AG08396 (cell line): ENCODE data around the gene SIMC1.
"Not testable (repeated sequence)": the region's sequence is repeated elsewhere in the genome, so short reads cannot be mapped to it uniquely, and the experiment has no call there.

Experiments used
- DNase-seq: peaks from one replicate; pipeline ENCODE4 v3.0.0; 2012; ENCODE audit warnings: low spot score, mixed read lengths

SIMC1 gene

GRCh38 chr5:176237971-176238644 is at the start of gene SIMC1:
SIMC1 (plus strand) TSS chr5:176238424; CDS start chr5:176238509, 85 bp downstream.
- peak; percentile 63 for DNase-seq

GRCh38 chr5:176188506-176189193 is 49.6 kb upstream of the SIMC1 start:
- DNase-seq: no peak

GRCh38 chr5:176189857-176190256 is 48.4 kb upstream of the SIMC1 start:
- DNase-seq: no peak

- DNase-seq: no peak
Observed at GRCh38 chr5:176190886-176191755, 47.1 kb upstream of the SIMC1 start.

- DNase-seq: no peak
Observed at GRCh38 chr5:176192094-176192721, 46.0 kb upstream of the SIMC1 start.

- not testable (repeated sequence) for DNase-seq
Observed at GRCh38 chr5:176192722-176193117, 45.5 kb upstream of the SIMC1 start.

- DNase-seq: not testable (repeated sequence)
Observed at GRCh38 chr5:176193636-176194035, 44.6 kb upstream of the SIMC1 start.

GRCh38 chr5:176194238-176195083 is 43.8 kb upstream of the SIMC1 start:
- DNase-seq: not testable (repeated sequence)

GRCh38 chr5:176195084-176195413 is 43.2 kb upstream of the SIMC1 start:
- DNase-seq: not testable (repeated sequence)

- DNase-seq: not testable (repeated sequence)
Observed at GRCh38 chr5:176195487-176196207, 42.6 kb upstream of the SIMC1 start.

GRCh38 chr5:176196781-176197180 is 41.4 kb upstream of the SIMC1 start:
- DNase-seq: not testable (repeated sequence)

- not testable (repeated sequence) for DNase-seq
Observed at GRCh38 chr5:176197234-176197858, 40.9 kb upstream of the SIMC1 start.

- not testable (repeated sequence) for DNase-seq
Observed at GRCh38 chr5:176198299-176198698, 39.9 kb upstream of the SIMC1 start.

- not testable (repeated sequence) for DNase-seq
Observed at GRCh38 chr5:176198991-176199733, 39.1 kb upstream of the SIMC1 start.

- not testable (repeated sequence) for DNase-seq
Observed at GRCh38 chr5:176199803-176200399, 38.3 kb upstream of the SIMC1 start.

GRCh38 chr5:176201811-176202210 is 36.4 kb upstream of the SIMC1 start:
- DNase-seq: no peak

- DNase-seq: no peak
Observed at GRCh38 chr5:176203086-176203485, 35.1 kb upstream of the SIMC1 start.

- DNase-seq: not testable (repeated sequence)
Observed at GRCh38 chr5:176203535-176203934, 34.7 kb upstream of the SIMC1 start.

- not testable (repeated sequence) for DNase-seq
Observed at GRCh38 chr5:176214466-176215021, 23.7 kb upstream of the SIMC1 start.
